ENCODE results near the gene ARAP3.
A peak's percentile ranks its signal among the peaks of the same experiment; 100 is the strongest.

Gene ARAP3

GRCh38 chr5:141636413-141637122, 45.5 kb downstream of the ARAP3 start, which contains the start of the genes HDAC3 and RELL2:
TSS of gene HDAC3 (minus strand) at chr5:141636849. CDS start at chr5:141636790, 59 bp downstream.
TSS of gene RELL2 (plus strand) at chr5:141636997. CDS start at chr5:141638226, 1,229 bp downstream.
- peak within 1 kb of the TSS; percentile 99 for H3K27ac ChIP-seq (ENCODE audit: low read length)
- H3K4me3 ChIP-seq (ENCODE audit: low read length), result peak within 1 kb of the TSS; percentile 100
- no peaks in the 10 kb centered on the region for H3K9me3 ChIP-seq (ENCODE audit: insufficient read depth, low read depth, low read length)
- H3K4me1 ChIP-seq (ENCODE audit: insufficient read depth, low read length), result peaks cover 4% of the 10 kb centered on the region; the same call in 1 of the 2 replicates
- H3K36me3 ChIP-seq (ENCODE audit: insufficient read depth, low read depth, low read length), result peaks cover 37% of the 10 kb centered on the region
- peaks cover 6% of the 10 kb centered on the region for H3K27me3 ChIP-seq (ENCODE audit: insufficient read depth, low read length)
- peak within 1 kb of the TSS; percentile 98 for H3K9ac ChIP-seq (ENCODE audit: low read depth, low read length)

- Histone ChIP-seq H3K9ac (ENCODE audit: low read depth, low read length) (peak overlapping the region; percentile 98), H3K27ac (ENCODE audit: low read length) (peak overlapping the region; percentile 99), H3K9me3 (ENCODE audit: insufficient read depth, low read depth, low read length) (no peaks in the 10 kb centered on the region), H3K36me3 (ENCODE audit: insufficient read depth, low read depth, low read length) (peaks cover 37% of the 10 kb centered on the region), H3K4me1 (ENCODE audit: insufficient read depth, low read length) (peaks cover 4% of the 10 kb centered on the region; the same call in 1 of the 2 replicates), H3K27me3 (ENCODE audit: insufficient read depth, low read length) (peaks cover 6% of the 10 kb centered on the region), H3K4me3 (ENCODE audit: low read length) (peak overlapping the region; percentile 100)
Measured at GRCh38 chr5:141636106-141636412, 46.0 kb downstream of the ARAP3 start.

- no peak overlapping the region for H3K27ac ChIP-seq (ENCODE audit: low read length)
- peaks cover 36% of the 10 kb centered on the region; the same call in 1 of the 2 replicates for H3K36me3 ChIP-seq (ENCODE audit: insufficient read depth, low read depth, low read length)
- H3K27me3 ChIP-seq (ENCODE audit: insufficient read depth, low read length), result peaks cover 6% of the 10 kb centered on the region
- H3K4me3 ChIP-seq (ENCODE audit: low read length), result peak overlapping the region; percentile 100
- H3K9me3 ChIP-seq (ENCODE audit: insufficient read depth, low read depth, low read length), result no peaks in the 10 kb centered on the region
- H3K9ac ChIP-seq (ENCODE audit: low read depth, low read length), result peak overlapping the region; percentile 98
- peaks cover 4% of the 10 kb centered on the region; the same call in 1 of the 2 replicates for H3K4me1 ChIP-seq (ENCODE audit: insufficient read depth, low read length)
Measured at GRCh38 chr5:141635646-141636045, 46.4 kb downstream of the ARAP3 start.

- H3K27me3 ChIP-seq (ENCODE audit: insufficient read depth, low read length), result peaks cover 6% of the 10 kb centered on the region
- H3K36me3 ChIP-seq (ENCODE audit: insufficient read depth, low read depth, low read length), result peaks cover 39% of the 10 kb centered on the region; the same call in 1 of the 2 replicates
- no peak overlapping the region for H3K9ac ChIP-seq (ENCODE audit: low read depth, low read length)
- no peak overlapping the region for H3K27ac ChIP-seq (ENCODE audit: low read length)
- no peak overlapping the region for H3K4me3 ChIP-seq (ENCODE audit: low read length)
- peaks cover 4% of the 10 kb centered on the region; the same call in 1 of the 2 replicates for H3K4me1 ChIP-seq (ENCODE audit: insufficient read depth, low read length)
- no peaks in the 10 kb centered on the region for H3K9me3 ChIP-seq (ENCODE audit: insufficient read depth, low read depth, low read length)
Measured at GRCh38 chr5:141634720-141635119, 47.3 kb downstream of the ARAP3 start.

- H3K4me3 ChIP-seq (ENCODE audit: low read length), result no peak overlapping the region
- H3K27ac ChIP-seq (ENCODE audit: low read length), result no peak overlapping the region
- no peak overlapping the region for H3K9ac ChIP-seq (ENCODE audit: low read depth, low read length)
- H3K9me3 ChIP-seq (ENCODE audit: insufficient read depth, low read depth, low read length), result no peaks in the 10 kb centered on the region
- H3K4me1 ChIP-seq (ENCODE audit: insufficient read depth, low read length), result peaks cover 4% of the 10 kb centered on the region; the same call in 1 of the 2 replicates
- peaks cover 46% of the 10 kb centered on the region for H3K36me3 ChIP-seq (ENCODE audit: insufficient read depth, low read depth, low read length)
- peaks cover 6% of the 10 kb centered on the region for H3K27me3 ChIP-seq (ENCODE audit: insufficient read depth, low read length)
Measured at GRCh38 chr5:141633871-141634561, 48.0 kb downstream of the ARAP3 start.

DNA sequence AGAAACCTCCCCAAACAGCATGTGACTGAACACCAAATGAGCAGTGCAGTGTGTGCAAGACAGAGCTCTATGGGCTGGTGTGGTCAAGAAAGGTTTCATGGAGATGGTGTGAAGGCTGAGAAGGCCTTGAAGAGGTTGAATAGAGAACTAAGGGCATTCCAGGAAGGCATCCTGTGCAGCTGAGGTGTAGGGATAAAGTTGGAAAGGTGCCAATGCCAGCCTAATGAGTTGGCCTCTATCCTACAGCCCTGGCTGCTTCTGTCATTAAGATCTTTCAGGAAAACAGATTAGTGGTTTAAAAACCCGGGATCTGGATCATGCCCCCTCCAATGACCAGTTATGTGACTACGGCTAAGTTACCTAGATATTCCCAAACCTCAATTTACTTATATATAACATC, 49.4 kb downstream of the ARAP3 start:
- H3K9me3 ChIP-seq (ENCODE audit: insufficient read depth, low read depth, low read length), result no peaks in the 10 kb centered on the region
- no peaks in the 10 kb centered on the region; the same call in 1 of the 2 replicates for H3K27me3 ChIP-seq (ENCODE audit: insufficient read depth, low read length)
- H3K9ac ChIP-seq (ENCODE audit: low read depth, low read length), result no peak overlapping the region
- H3K27ac ChIP-seq (ENCODE audit: low read length), result no peak overlapping the region
- H3K4me1 ChIP-seq (ENCODE audit: insufficient read depth, low read length), result no peaks in the 10 kb centered on the region
- H3K4me3 ChIP-seq (ENCODE audit: low read length), result no peak overlapping the region
- peaks cover 60% of the 10 kb centered on the region for H3K36me3 ChIP-seq (ENCODE audit: insufficient read depth, low read depth, low read length)

DNA sequence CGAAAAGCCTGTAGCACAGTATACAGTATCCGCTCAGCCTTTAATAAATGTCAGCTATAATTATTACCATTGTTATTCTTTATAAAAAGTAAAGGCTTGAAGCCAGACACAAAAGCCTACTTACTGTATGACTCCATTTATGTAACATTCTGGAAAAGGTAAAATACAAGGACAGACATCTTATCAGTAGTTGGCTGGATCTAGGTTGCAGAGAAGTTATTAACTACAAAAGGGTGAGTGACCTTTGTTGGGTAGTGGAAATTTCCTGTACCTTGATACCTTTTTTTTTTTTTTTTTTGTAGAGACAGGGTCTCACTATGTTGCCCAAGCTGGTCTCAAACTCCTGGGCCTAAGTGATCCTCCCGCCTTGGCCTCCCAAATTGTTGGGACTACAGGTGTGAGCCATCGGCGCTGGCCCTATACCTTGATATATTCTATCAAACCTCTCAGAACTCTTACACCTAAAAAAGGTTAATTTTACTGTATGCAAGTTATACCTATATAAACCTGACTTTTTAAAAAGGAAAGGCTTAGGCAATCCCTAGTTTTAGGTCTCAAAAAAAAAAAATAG, 51.4 kb downstream of the ARAP3 start:
- Histone ChIP-seq H3K27ac (ENCODE audit: low read length) (no peak overlapping the region), H3K27me3 (ENCODE audit: insufficient read depth, low read length) (no peaks in the 10 kb centered on the region), H3K4me3 (ENCODE audit: low read length) (no peak overlapping the region), H3K36me3 (ENCODE audit: insufficient read depth, low read depth, low read length) (peaks cover 79% of the 10 kb centered on the region), H3K9me3 (ENCODE audit: insufficient read depth, low read depth, low read length) (no peaks in the 10 kb centered on the region), H3K9ac (ENCODE audit: low read depth, low read length) (no peak overlapping the region), H3K4me1 (ENCODE audit: insufficient read depth, low read length) (no peaks in the 10 kb centered on the region)

GRCh38 chr5:141628175-141628788, 53.7 kb downstream of the ARAP3 start:
- H3K4me1 ChIP-seq (ENCODE audit: insufficient read depth, low read length), result no peaks in the 10 kb centered on the region
- H3K9me3 ChIP-seq (ENCODE audit: insufficient read depth, low read depth, low read length), result no peaks in the 10 kb centered on the region
- peaks cover 92% of the 10 kb centered on the region for H3K36me3 ChIP-seq (ENCODE audit: insufficient read depth, low read depth, low read length)
- no peaks in the 10 kb centered on the region for H3K27me3 ChIP-seq (ENCODE audit: insufficient read depth, low read length)
- no peak overlapping the region for H3K27ac ChIP-seq (ENCODE audit: low read length)
- H3K9ac ChIP-seq (ENCODE audit: low read depth, low read length), result no peak overlapping the region
- H3K4me3 ChIP-seq (ENCODE audit: low read length), result no peak overlapping the region

DNA sequence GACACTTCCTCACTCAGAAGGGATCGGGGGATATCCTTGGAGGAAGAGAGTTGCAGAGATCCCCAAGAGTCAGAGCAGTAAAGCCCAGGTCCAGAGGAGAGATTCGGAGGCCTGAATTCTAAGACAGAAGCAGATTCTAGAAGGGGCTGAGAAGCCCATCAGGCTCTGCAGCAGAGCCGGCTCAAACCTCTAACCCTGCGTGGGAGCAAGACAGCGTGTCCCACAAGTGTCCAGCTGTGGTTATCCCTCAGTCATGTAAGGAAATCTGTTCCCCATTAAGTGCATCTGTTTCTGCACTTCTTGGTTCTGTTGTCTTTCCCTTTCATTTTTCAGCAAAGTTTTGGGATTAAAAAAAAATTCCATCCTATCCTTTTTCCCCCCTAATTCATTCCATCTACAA, 58.4 kb downstream of the ARAP3 start:
- Histone ChIP-seq H3K4me1 (ENCODE audit: insufficient read depth, low read length) (no peaks in the 10 kb centered on the region), H3K36me3 (ENCODE audit: insufficient read depth, low read depth, low read length) (peaks cover 85% of the 10 kb centered on the region), H3K9ac (ENCODE audit: low read depth, low read length) (no peak overlapping the region), H3K27me3 (ENCODE audit: insufficient read depth, low read length) (no peaks in the 10 kb centered on the region), H3K9me3 (ENCODE audit: insufficient read depth, low read depth, low read length) (no peaks in the 10 kb centered on the region), H3K27ac (ENCODE audit: low read length) (no peak overlapping the region), H3K4me3 (ENCODE audit: low read length) (no peak overlapping the region)

GRCh38 chr5:141623186-141623585, 58.8 kb downstream of the ARAP3 start:
- no peak overlapping the region for H3K9ac ChIP-seq (ENCODE audit: low read depth, low read length)
- peaks cover 81% of the 10 kb centered on the region for H3K36me3 ChIP-seq (ENCODE audit: insufficient read depth, low read depth, low read length)
- H3K27me3 ChIP-seq (ENCODE audit: insufficient read depth, low read length), result no peaks in the 10 kb centered on the region
- H3K27ac ChIP-seq (ENCODE audit: low read length), result no peak overlapping the region
- H3K4me1 ChIP-seq (ENCODE audit: insufficient read depth, low read length), result no peaks in the 10 kb centered on the region
- no peaks in the 10 kb centered on the region for H3K9me3 ChIP-seq (ENCODE audit: insufficient read depth, low read depth, low read length)
- H3K4me3 ChIP-seq (ENCODE audit: low read length), result no peak overlapping the region

DNA sequence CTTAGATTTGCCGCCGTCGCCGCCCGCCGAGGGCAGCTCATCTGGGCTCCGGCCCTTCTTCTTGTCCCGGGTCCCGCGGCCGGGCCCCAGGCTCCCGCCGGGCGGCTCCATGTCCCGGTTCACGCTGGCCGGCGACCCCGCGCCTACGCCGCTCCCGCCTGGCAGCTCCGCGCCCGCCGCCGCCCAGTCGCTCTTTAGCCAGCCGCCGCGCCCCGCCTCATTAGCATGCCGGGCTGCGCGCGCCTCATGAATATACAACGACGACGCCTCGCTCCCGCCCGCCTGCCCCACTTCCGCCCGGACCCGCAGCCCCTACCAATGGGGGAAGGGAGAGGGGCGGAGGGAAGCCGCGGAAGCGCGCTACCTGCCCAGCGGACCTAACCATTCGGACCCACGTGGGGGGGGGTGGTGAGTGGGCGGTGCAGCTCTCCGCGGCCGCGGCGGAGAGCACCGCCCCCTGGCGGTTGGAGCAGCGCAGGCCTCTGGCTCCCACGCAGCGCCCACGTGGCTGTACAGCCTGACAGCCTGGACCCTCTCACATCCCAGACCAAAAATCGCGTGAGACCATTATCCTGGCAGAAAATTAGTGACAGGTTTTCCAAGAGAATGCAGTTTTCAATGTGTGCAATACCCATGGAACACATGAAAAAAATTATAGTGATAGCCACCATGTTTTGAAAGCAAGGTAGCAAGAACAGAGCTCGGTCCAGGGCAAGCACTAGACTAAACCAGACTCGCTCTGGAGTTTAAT, 63.1 kb downstream of the ARAP3 start, which contains the start of gene DIAPH1:
Gene DIAPH1 (minus strand): TSS at position 197 of the 751 bp plus-strand sequence. CDS start 86 bp downstream, at position 111.
- H3K4me3 ChIP-seq (ENCODE audit: low read length), result peak within 1 kb of the TSS; percentile 78
- H3K9me3 ChIP-seq (ENCODE audit: insufficient read depth, low read depth, low read length), result no peaks in the 10 kb centered on the region
- H3K27ac ChIP-seq (ENCODE audit: low read length), result peak within 1 kb of the TSS; percentile 8
- peaks cover 19% of the 10 kb centered on the region; the same call in 1 of the 2 replicates for H3K4me1 ChIP-seq (ENCODE audit: insufficient read depth, low read length)
- peak within 1 kb of the TSS; percentile 90 for H3K9ac ChIP-seq (ENCODE audit: low read depth, low read length)
- peaks cover 52% of the 10 kb centered on the region for H3K36me3 ChIP-seq (ENCODE audit: insufficient read depth, low read depth, low read length)
- no peaks in the 10 kb centered on the region for H3K27me3 ChIP-seq (ENCODE audit: insufficient read depth, low read length)

All from iPS-20b (cell line).